HG03039 (cell line): Measurements from ENCODE around the gene PLPP4.

Experiments
- ATAC-seq: cut with Tn5 transposase; IDR thresholded peaks from one replicate; pipeline ENCODE4 v1.9.1; 2021; ENCODE audit warnings: mild to moderate bottlenecking, moderate library complexity; ENCODE audit not compliant: unreplicated experiment

The PLPP4 gene

DNA sequence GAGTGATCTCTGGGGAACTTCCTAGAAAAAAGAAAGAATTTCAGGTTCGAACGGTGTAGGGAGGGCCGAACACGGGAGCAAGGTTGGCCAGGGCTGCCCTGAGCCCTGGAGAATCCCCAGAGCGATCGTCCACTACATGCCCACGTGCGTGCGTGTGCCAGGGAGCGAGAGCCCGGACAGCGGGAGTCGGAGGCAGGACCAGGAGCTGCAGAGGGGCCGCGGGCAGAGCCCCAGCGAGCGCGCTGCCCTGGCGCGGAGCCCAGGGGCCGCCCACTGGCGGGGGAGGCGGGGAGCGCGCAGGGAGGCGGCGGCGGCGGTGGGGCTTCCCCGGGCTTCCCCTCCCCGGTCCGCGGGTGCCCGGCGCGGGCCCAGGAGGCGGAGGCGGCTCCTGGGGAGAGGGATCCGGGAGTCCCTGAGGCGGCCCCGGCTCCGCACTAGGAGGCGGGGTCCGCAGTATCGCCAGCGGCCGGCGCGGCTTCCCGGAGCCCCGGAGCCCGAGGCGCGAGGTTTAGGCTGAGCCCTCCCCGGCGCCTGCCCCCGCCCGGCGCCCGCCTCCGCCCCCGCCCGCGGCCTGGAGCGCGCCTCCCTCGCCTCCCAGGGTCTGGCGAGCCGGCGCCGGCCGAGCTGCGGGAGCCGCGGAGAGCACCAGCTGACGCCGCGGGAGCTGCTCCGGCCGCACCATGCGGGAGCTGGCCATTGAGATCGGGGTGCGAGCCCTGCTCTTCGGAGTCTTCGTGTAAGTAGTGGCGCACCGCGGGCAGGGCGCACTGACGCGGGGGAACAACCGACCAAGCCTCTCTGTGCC, at the start of gene PLPP4:
Gene PLPP4, plus strand, starts transcription at position 602 of the 805 bp plus-strand sequence. Its CDS starts 79 bp downstream, at position 681.
- ATAC-seq = no peak

DNA sequence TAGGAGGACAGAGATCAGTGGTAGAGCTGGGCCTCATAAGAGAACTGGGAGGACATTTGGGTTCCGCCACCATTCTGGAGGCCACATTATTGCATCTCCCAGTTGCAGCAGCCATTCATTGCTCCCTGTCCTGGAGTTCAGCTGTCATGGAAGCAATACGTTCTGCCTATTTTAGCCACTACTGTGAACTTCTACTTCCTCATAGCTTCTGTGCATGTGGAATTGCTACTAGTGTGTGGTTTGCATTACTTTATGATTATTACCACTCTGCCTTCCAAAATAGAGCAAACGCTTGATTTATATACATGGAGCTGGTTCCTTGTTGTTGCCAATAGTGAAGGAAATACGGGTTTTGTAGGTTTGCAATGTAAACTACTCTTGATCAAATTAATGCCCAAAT, 47.2 kb upstream of the PLPP4 start:
- ATAC-seq = no peak

DNA sequence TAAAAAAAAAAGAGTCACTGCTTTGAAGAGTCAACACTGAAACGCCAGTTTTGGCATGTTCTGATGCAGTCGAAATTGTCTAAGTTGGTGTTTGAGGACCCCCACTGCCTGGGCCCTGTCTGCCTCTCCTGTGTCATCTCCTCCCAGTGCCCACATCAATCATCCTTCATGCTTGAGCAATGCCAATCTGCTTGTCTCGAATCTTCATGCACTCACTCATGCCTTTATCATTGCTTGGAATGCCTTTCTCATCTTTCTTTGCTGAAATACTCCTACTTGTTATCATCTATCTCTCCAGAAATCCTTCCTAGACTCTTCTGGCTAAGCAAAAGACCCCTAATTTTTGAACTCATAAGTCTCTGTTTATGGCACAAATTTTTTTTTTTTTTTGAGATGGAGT, 42.1 kb upstream of the PLPP4 start:
- no peak for ATAC-seq

DNA sequence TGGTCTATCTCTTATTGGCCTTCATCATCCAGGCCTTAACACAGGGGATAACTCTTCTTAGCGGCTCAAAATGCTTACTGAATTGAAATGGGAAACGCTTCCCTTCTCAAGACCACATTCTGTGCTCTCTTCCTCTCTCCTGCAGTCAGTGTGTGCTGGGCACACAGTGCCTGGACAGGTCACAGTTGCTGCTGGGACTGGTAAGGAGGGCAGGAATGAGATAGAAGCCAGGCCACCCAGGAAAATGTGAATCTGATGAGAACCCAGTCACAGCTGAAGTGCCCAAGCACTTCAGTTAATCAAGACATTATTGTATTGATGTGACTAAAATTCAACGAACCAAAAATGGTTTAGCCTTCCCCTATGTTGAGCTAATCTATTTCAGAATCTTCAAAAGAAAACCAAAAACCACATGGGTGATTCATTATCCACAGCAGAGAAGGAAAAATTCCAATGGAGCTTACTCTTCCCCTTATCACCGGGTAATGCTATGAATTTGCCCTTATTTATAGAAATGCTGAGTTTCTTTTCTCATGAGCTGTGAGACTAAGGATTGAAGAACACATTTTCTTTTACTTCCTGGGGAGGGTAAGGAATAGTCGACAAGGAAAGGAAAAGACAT, 41.2 kb upstream of the PLPP4 start:
- ATAC-seq = no peak

DNA sequence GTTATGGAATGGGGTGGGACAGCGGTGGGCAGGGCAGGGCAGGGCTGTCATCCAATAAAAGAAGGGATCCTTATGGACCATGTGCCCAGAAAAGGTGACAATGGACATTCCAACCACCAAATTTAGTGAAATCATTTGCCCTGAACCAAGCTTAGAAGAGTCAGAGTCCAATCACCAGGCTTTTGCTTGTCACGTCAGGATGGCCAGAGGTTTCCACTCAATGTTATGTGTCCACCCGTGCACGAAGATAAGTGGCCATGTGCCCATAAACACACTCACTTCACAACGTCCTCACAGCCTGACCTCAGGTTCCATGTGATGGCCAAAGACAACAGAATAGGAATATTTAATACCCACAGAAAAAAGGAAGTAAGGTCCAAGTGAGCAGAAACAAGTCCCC, 36.6 kb upstream of the PLPP4 start:
- no peak for ATAC-seq

DNA sequence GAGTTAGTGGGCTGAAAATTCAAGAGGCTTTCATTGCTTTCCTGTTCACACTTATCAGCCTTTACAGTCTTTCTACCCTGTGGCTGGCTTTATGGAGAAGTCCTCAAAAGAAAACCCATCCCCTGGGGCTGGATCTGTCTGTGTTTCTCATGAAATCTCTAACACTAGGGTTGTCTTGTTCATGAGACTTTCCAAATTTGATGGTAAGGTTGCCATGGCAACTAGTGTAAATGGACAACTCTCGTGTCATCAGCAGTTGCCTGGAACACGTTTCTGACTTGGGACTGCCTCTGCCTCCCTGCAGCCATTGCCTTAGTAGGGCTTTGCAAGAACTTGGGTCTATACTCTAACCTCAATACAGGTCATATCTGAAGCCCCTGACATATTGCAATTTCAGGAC, 35.8 kb upstream of the PLPP4 start:
- no peak for ATAC-seq

DNA sequence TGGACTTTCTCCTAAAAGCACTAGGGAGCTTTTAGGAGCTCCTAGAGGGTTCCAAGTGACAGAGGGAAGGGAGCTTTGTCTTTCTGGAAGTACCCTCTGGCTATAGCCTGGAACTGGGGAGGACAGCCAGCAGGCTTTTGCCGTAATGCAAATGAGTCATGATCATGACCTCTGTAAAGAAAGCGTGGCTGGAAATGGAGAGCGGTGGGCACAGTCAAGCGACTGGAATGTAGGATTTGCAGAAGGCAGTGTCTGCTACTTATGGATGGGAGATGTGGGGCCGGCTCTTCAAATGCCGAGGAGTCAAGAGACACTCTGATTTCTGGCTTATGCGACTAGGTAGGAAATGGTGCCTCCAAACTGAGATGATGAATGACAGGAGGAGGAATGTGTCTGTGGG, 34.6 kb upstream of the PLPP4 start:
- ATAC-seq = no peak

DNA sequence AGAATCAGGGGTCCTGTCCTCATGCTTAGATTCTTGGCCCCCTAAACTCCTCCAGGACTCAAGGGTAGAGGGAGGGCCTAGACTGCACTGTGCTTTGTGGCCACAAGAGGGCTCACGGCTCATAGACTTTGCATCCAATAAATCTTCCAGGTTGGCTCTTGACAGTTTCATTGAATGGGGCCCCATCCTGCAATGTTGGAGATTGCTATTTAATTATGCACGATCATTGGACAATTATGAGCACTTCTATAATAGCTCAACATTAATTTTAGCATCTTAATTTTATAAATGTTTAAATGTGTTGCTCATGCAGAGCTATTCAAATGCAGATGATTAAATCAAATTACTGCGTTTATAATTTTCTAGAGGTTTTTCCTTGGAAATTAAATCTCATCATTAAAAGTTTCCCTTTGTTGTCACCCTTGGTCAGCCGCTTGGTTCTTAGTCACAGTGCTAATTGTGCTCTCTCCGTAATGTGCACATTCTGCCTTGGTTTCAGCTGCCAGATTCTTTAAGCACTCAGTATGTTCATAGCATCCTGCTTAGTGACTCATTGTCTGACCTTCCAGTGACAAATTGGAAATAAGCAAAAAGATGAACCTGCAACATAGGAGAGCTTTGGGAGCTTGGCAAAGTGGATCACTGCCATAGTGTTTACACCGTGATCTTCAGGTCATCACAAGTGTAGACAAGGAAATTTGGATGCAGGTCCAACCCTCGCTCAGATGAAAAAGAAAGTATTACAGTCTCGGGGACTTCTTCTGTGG, 33.4 kb upstream of the PLPP4 start:
- ATAC-seq = no peak

DNA sequence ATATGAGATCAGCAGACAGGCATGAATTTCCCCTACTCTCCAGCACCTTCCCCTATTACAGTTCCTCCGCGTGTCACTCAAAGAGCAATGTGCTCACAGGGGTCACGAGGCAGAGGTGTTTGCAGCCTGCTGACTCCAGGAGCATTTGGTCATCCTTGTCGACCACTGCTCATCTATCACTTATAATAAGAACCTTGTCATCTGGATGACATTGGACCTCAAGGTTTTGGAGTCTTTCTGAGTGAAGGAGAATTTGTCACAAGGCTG, 32.9 kb upstream of the PLPP4 start:
- ATAC-seq = no peak

DNA sequence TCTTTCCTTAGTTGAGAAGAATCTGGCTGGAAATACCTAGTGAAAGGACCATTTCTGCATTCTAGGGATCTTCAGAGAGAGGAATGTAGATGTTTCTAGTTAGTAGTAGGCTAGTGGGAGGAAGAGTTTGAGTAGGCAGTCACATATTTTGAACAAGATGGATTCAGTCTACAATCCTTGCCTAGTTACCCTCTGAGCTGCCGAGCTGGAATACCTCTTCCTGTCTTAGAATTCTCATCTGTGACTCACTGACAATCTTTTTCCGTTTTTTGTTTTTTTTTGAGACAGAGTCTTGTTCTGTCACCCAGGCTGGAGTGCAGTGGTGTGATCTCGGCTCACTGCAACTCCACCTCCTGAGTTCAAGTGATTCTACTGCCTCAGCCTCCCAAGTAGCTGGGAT, 30.7 kb upstream of the PLPP4 start:
- ATAC-seq = no peak

DNA sequence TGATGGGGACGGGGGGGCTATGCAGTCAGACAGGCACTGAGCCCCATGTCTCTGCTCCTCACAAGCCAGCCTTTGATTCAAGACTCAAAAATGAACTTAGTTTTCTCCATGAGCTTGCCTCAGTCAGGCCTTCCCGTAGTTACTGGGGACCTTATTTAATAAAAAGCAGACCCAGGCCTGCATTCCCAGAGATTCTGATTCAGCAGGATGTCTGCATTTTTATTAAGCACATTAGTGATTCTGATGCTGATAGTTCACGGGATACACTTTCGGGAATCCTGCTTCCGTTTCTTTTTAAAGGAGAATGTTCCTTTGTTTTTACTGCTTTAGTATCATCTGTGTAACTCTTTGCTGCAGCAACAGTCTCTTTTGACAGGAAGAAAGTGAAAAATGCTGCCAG, 28.3 kb upstream of the PLPP4 start:
- ATAC-seq = no peak

DNA sequence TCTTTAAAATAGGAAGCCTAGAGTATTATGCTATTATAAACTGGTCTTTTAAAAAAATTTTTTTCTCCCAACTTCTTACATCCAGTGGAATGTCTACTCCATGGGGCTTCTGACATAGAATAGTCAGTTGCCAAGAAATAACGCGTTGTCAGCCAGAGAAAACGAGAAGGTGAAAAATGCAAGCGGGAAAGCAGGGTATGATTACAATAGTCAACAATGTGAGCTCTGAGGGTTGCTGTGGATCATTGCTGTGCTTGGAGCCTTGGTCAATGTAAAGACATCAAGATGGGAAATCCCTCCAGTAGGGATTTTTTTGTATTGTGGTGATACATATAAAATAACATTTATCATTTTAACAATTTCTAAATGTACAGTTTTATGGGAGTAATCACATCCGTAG, 27.6 kb upstream of the PLPP4 start:
- no peak for ATAC-seq

DNA sequence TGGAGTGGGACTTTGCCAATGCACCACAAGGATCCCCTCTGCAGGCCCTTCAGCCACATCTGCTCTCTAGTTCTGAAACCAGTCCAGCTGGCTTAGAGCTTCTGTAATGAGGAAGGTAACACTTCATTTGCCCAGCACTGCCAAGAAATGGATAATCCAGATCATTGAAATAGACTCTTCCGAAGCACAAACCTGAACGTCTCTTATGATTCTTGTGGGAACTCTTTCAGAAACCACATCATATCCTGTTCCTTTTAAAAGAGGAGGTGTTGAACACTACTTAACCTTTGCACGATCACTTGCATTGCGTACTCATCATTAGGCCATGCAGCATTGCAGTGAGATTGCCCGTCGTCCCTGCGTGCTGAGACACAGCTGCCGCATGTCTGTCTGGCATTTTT, 25.8 kb upstream of the PLPP4 start:
- no peak for ATAC-seq

DNA sequence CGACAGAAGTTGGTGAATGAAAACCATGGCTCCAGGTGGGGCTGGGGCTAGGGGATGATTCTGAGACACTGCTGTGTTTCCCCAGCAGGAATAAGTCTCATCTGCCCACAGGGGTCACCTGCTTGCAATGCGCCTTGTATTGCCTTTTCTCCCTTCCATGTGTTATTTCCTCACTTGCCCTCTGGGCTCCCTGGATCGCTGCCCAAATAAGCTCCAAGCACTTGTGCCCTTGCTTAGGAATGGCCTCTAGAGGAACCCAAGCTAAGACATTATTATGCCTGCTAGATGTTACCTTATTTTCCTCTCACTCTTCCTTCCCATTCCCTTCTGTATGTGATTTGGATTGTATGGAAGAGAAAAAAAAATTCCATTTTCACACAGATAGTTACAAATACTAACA, 24.8 kb upstream of the PLPP4 start:
- ATAC-seq = no peak

DNA sequence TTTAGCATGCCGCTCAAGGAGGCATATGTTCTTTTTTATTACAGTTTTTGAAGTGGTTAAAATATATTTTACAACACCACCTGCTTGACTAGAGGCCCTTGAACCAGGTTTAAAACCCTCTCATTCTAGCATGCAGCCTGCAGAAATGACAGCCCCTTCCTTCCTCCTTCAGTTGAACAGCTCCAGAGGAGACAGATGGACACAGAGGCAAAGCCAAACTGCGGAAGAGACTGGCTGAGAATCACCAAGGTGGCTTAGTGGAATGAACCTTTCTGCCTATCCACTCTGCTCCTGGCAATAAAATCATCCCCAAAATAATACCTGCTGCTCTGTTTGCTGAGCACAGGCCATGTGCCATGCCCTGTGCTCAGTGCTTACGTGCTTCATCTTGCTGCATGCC, 23.9 kb upstream of the PLPP4 start:
- ATAC-seq = no peak

DNA sequence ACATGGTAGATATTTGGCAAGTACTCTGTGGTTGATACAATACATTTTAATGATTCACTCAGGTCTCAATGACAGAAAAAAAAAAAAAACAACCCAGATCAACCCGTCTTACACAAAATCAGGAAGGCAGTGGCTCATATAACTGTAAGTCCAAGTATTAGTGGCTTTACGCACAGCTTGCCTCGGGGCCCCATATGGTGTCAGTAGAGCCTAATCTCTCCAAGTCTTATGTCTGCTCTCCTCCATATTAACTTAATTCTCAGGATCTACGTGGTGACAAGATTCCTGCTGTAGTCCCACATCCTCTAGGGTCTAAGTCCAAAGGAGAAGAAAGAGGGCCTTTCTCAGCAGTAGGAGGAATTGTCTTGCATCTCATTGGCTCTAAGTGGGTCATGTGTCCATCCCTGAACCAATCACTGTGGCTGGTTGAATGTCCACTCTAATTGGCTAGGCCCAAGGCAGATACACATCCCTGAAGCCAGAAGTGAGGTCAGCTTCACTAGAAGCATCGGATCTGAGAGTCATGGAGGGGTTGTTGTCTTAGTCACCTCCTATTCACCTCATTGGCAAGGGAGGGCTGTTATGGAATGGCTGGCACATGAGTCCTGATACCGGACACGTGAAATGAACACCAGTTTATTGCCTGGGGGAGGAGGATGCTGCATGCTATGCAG, 20.5 kb upstream of the PLPP4 start:
- no peak for ATAC-seq

DNA sequence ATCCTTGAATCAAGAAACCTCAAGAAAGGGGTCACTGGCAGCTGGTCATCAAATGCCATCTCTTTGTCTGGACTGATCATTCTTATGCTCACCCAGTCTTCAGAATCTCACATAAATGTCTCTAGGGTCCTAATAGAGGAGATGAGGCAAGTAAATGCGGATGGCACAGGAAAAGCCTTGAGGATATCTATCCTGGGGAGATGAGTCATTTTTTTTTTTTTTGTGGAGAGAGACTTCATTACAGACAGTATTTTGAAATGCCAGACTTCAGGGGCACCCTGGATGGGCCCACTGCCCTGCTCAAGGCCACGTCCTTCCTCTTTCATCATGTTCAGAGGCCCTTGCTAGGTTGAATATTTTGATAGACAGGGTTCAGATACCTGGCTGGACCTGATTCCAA, 19.5 kb upstream of the PLPP4 start:
- no peak for ATAC-seq

DNA sequence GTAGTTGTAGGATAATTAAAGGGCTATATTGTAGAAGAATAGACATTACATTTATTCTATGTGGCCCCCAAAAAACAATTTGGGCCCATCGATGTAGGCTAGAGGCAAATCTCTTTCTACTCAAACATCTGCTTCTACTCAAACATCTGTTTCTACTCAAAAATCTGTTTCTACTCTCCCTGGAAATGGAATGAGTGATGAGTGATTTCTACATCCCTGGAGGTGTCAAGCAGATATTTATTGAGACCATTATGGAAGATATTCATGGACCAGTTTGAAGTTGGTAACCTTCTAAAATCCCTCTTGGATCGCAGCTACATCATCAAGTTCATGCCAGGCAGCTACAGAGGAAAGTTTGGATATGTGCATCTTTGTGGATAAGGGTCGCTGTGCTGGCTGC, 5.1 kb upstream of the PLPP4 start:
- ATAC-seq = no peak

DNA sequence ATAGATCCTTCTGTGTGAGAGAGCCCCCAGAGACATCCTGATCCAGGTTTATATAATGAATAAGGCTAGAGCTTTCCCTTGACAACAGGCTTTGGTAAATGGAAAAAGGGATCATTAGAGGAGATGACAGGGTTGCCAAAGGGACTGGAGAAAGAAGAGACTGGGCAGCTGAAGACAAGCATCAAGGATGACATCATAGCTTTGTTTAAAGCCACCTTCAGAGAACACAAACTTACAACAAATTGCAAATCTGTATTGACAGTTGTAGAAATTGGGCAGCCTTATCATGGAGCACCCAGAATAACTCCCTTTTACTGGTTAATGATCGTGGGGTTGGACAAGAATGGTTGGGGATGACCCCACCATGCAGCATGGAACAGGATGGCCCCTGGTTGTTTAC, 3.7 kb upstream of the PLPP4 start:
- no peak for ATAC-seq

DNA sequence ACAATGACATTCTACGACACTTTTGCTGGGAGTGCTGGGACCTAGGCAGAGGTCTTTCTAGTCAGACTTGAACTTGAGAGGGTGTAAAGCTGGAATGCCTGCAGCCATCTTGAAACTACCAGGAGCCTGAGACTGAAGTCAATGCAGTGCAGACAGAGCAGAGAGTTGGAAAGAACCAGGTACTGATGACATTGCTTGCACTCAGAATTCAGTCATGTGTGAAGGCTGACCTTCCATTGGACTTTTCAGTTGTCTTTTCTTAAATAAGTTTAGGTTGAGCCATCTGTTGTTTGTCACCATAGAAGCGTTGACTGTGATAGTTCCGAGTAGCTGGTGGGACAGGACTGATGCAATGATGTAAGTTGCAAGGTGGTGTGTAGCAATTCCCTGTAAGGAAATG, 3.1 kb upstream of the PLPP4 start:
- ATAC-seq = no peak

DNA sequence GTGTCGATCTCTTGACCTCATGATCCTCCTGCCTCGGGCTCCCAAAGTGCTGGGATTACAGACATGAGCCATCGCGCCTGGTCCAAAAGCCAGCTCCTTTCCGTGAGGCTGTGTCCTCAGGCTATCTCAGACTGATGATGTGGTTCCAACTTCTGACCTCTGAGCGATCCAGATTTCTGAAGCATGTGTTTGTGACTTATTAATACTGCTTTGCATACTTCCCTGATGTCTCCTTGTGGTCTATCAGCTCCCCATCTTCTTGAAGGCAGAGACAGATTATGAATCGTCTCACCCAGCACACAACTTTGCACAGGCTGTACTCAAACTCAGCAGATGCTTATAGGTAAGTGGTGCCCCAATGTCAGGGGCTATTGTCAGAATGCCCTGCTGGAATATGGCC, 2.0 kb upstream of the PLPP4 start:
- no peak for ATAC-seq

DNA sequence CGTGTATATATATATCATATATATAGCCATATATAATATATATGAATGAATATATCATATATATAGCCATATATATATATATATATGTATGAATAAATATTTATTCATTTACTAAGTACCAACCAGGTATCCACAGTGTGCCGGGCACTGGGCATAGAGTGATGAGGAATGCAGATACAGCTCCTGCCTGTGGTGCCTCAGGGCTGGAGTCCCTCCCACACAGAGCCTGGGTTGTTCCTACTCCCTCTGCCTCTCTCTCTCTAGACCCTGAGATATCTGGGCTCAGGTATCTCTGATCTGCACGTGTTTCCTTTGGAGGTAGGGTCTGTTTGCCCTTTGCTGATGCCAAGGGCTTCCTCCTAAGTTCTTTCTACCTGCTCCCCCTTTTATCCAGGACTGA, 1.4 kb upstream of the PLPP4 start:
- no peak for ATAC-seq
